HG03571 (cell line): ENCODE measurements around the gene NOA1.
"Not testable (repeated sequence)": the region's sequence is repeated elsewhere in the genome, so short reads cannot be mapped to it uniquely, and the experiment has no call there.

ENCODE experiments used
- ATAC-seq: cut with Tn5 transposase; IDR thresholded peaks from one replicate; pipeline ENCODE4 v1.9.1; 2021; ENCODE audit not compliant: unreplicated experiment

The NOA1 gene

DNA sequence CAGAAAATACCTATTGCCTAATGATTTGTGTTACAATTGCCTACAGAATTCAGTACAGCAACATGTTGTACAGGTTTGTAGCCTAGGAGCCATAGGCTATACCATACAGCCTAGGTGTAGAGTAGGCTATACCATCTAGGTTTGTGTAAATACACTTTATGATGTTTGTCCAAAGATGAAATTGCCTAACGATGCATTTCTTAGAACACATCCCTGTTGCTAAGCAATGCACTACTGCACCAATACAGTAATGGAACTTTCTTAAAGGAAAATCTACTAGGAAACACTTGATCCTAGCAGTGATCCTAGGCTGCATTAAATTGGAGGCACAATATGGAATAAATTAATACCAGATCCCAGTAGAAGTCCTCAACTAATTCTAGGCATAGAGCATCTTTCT lies 18.3 kb downstream of the NOA1 start:
- ATAC-seq, result no peak

DNA sequence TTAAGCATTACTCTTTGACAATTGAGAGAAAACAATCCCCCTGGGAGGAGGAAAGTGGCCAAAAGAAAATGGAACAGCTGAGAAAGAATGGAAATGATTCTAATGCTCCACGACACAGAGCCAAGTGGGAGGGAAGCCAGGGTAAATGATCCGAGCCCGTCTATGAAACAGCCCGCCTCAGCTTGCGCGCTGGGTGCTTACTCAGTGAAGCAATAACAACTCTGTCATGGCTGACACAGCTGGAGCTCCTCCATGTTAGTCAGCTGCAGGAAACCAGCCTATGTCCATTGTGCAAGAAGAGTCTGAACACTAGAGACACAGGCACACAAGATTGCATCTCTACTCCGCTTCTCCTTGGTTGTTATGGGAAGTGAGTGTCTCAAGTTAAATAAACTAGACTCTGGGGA lies 19.3 kb downstream of the NOA1 start:
- no peak for ATAC-seq

DNA sequence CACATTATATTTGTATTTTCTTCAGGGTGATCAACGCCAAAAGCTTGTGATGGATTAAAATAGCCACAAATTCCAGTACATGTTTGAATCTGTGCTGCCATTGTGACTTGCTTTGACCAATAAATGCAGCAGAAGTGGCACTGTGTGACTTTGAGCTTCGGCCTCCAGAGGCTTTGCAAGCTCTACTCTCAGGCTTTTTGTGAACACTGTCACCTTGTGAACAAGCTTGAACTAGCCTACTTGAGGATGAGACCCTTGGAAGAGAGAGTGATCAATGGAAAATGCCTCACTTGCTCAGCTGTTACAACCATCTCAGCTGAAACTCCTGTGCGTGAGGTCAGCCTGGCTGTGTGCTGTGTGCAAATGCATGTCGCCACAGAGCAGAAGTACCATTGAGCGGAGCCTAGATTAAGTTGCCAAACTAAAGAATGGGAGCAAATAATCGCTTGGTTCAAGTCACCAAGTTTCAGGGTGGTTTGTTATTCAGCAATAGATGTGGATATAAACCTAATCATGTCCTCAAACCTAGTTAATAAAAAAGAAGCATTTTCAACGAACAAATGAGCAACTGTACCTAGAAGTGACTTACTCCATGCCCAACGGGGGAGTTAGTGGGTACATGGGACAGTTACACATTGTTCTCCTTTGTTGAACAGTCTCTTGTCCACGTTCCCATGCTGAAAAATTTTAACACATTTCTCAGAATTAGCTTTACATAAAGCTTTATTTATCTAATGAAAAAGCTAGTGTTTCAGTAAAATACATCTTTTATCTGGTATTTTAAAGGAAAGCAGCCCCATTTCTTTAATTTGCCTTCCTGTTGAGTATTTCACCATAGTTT lies 23.5 kb downstream of the NOA1 start:
- ATAC-seq, result no peak

DNA sequence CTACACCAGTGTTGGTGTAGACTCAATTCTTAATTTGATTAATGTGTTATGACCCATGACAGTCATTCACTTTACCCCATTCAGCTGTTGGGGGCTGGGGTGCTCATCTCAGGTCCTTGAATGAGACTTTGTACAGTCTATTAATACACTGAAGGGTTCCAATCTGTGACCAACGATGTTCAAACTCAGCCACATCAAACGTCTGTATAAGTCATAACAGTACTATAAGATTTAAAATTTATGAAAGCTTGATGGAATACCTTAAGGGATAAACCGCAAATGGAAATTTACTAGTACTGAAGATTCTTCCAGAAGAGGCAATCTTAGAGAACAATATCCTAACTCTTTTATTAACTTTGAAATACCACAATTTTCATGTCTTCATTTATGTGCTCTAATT lies 36.0 kb downstream of the NOA1 start:
- ATAC-seq, result no peak

DNA sequence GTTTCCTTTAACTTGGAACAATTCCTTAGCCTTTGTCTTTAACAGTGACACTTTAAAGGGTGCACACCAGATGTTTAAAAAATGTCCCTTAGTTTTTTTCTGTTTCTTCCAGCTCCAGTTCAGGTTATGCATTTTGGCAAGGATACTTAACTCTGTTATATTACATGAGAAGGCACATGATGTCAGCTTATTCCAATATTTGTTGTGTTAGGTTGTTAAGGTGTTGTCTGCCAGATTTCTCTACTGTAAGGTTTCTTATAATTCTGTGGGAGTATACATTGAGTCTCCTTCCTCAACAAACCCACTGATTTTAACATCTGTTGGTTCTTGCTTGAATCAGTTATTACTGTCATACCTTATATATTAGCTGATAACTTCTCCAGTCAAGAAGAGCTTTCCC lies 36.4 kb downstream of the NOA1 start:
- no peak for ATAC-seq

DNA sequence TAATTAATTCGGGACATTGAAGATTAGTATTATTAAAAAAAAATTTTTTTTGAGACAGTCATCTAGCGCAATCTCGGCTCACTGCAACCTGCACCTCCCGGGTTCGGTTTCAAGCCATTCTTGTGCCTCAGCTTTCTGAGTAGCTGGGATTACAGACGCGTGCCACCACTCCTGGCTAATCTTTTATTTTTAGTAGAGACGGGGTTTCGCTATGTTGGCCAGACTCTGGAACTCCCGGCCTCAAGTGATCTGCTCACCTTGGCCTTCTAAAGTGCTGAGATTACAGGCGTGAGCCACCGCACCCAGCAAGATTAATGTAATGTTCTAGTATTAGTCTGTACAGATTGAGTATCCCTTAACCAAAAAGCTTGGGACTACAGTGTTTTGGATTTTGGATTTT lies 37.0 kb downstream of the NOA1 start:
- ATAC-seq, result no peak

DNA sequence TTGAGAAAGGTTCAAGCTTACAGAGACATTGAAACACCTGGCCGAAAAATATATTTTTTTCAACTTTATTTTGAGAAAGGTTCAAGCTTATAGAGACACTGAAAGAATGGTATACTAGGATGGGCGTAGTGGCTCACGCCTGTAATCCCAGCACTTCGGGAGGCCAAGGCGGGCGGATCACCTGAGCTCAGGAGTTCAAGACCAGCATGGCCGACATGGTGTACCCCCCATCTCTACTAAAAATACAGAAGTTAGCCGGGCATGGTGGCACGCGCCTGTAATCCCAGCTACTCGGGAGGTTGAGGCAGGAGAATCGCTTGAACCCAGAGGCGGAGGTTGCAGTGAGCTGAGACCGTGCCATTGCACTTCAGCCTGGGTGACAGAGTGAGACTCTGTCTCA lies 37.6 kb downstream of the NOA1 start:
- not testable (repeated sequence) for ATAC-seq

DNA sequence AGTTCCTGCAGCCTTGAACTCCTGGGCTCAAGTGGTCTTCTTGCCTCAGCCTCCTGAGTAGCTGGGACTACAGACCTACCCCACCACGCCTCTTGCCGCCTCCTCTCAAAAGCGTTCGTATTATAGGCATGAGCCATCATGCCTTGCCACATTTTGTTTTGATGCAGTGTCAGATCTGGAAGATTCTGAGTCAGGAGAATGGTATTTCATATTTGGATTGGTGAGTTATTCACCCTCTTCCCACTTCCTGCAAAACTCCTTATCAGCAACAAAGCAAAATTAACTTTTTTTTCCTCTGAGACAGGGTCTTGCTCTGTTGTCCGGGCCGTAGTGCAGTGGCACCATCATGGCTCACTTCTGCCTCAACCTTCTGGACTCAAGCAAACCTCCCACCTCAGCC lies 40.1 kb downstream of the NOA1 start:
- ATAC-seq, result no peak

DNA sequence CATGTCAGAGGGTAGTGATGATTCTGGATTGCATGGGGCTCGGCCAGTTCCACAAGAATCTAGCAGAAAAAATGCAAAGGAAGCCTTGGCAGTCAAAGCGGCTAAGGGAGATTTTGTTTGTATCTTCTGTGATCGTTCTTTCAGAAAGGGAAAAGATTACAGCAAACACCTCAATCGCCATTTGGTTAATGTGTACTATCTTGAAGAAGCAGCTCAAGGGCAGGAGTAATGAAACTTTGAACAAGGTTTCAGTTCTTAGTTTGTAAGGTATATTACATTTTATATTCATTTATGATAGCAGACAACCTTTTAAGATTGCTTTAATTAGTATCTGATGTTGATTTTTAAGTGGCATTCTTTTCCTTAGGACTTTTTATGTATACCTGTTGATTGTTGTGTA lies 45.5 kb downstream of the NOA1 start:
- ATAC-seq, result no peak

DNA sequence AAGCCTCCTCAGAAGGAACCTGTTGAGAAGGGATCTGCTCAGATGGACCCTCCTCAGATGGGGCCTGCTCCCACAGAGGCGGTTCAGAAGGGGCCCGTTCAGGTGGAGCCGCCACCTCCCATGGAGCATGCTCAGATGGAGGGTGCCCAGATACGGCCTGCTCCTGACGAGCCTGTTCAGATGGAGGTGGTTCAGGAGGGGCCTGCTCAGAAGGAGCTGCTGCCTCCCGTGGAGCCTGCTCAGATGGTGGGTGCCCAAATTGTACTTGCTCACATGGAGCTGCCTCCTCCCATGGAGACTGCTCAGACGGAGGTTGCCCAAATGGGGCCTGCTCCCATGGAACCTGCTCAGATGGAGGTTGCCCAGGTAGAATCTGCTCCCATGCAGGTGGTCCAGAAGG lies 46.8 kb downstream of the NOA1 start:
- no peak for ATAC-seq

DNA sequence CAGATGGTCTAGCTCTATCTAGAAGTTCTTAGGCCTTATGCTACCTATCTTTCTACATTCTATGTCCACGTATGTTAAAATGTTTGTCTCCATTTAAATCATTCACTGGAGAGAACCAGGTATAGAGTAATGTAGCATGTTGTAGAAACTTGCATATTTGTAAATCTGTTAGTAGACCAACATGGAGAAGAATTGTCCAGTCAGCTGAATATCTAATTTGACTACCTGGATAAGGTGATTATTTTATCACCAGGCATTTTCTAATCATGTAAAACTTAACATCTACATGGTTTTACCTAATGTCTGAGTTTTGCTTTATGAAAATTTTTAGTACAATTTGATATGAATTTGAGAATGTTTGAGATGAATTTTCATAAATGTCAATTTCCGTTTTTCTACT lies 50.2 kb downstream of the NOA1 start:
- no peak for ATAC-seq

DNA sequence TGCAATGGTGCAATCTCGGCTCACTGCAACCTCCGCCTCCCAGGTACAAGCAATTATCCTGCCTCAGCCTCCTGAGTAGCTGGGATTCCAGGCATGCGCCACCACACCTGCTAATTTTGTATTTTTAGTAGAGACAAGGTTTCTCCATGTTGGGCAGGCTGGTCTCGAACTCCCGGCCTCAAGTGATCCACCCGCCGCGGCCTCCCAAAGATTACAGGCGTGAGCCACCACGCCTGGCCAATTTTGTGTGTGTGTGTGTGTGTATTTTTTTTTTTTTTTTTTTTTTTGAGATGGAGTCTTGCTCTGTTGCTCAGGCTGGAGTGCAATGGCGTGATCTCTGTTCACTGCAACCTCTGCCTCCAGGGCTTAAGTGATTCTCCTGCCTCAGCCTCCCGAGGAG lies 62.4 kb downstream of the NOA1 start:
- not testable (repeated sequence) for ATAC-seq

DNA sequence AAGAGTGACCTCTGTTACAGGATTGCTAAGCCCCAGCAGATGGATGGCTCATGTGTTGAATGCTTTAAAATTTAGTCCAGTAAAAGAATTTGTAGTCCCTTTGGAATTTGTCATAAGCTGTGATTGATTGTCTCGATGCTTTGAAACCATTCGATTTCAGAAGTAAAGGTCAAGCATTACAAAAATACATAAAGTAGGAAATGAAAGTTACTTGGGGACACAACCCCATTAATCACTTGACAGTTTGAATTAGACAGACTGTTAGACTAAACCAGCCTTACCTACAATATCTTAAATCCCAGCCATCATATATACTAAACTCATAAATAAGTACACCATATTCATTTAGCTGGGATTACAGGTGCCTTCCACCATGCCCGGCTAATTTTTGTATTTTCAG lies 63.1 kb downstream of the NOA1 start:
- ATAC-seq, result no peak
